ENCODE data around the gene DYSF.
A peak's percentile ranks its signal among the peaks of the same experiment; 100 is the strongest.

Gene DYSF

GRCh38 chr2:71503837-71504236 is 50.5 kb downstream of the DYSF start:
- DNase-seq = no peak

- DNase-seq = no peak
These were observed 51.2 kb downstream of the DYSF start for GRCh38 chr2:71504611-71505010.

- no peak for DNase-seq
These were observed 51.9 kb downstream of the DYSF start for GRCh38 chr2:71505086-71505769.

GRCh38 chr2:71505770-71506140 is 52.4 kb downstream of the DYSF start:
- no peak for DNase-seq

GRCh38 chr2:71506222-71507153 is 53.1 kb downstream of the DYSF start:
- DNase-seq = no peak

- no peak for DNase-seq
These were observed 54.1 kb downstream of the DYSF start for GRCh38 chr2:71507476-71507875.

- peak; percentile 53 for DNase-seq
These were observed 56.9 kb downstream of the DYSF start for GRCh38 chr2:71510196-71510807.

GRCh38 chr2:71510938-71511337 is 57.6 kb downstream of the DYSF start:
- DNase-seq = no peak

GRCh38 chr2:71511776-71512175 is 58.4 kb downstream of the DYSF start:
- no peak for DNase-seq

GRCh38 chr2:71512386-71512785 is 59.0 kb downstream of the DYSF start:
- no peak for DNase-seq

GRCh38 chr2:71513096-71513495 is 59.7 kb downstream of the DYSF start:
- DNase-seq = no peak

GRCh38 chr2:71513721-71514120 is 60.4 kb downstream of the DYSF start:
- no peak for DNase-seq

GRCh38 chr2:71516253-71516888 is 63.0 kb downstream of the DYSF start:
- DNase-seq = no peak

GRCh38 chr2:71517851-71518250 is 64.5 kb downstream of the DYSF start:
- no peak for DNase-seq

- no peak for DNase-seq
These were observed 68.1 kb downstream of the DYSF start for GRCh38 chr2:71521436-71521950.

GRCh38 chr2:71524476-71524875 is 71.1 kb downstream of the DYSF start:
- DNase-seq = no peak

- no peak for DNase-seq
These were observed 72.8 kb downstream of the DYSF start for GRCh38 chr2:71526141-71526540.

GRCh38 chr2:71526975-71527374 is 73.6 kb downstream of the DYSF start:
- no peak for DNase-seq

- DNase-seq = no peak
These were observed 74.8 kb downstream of the DYSF start for GRCh38 chr2:71528131-71528591.

GRCh38 chr2:71528749-71529148 is 75.4 kb downstream of the DYSF start:
- DNase-seq = no peak

GRCh38 chr2:71530211-71530610 is 76.8 kb downstream of the DYSF start:
- no peak for DNase-seq

- DNase-seq = peak; percentile 44
These were observed 77.4 kb downstream of the DYSF start for GRCh38 chr2:71530641-71531332.

All from inflammatory macrophage treated with lipopolysaccharide for 4 hours (primary cell).